NCI-H526 (cell line): ENCODE data around the gene HOPX.
"Not testable (repeated sequence)": the region's sequence is repeated elsewhere in the genome, so short reads cannot be mapped to it uniquely, and the experiment has no call there.

ENCODE experiments used
- DNase-seq, 2 experiments: peaks; one replicate each; lab custom pipeline; 2025; lab: John Stamatoyannopoulos, UW

HOPX gene

DNA sequence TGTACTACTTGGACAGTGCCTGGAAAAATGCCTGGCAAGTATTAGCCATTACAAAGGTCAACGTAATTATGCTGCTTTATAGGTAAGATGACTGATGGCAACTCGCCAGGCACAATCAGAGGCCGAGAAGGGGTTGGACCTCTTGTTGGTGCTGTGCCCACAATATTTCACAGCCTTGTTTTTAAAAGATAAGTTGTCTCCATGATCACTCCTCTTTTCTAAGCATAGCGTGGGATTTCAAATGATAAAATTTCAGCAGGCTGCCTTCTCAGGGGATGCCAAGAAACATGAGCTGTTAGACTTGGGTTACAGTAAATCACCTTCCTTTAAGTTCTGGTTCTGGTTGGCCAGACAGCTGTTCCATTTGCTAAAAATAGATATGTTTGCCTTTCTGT lies 26.9 kb downstream of the HOPX start:
- DNase-seq = no peak

DNA sequence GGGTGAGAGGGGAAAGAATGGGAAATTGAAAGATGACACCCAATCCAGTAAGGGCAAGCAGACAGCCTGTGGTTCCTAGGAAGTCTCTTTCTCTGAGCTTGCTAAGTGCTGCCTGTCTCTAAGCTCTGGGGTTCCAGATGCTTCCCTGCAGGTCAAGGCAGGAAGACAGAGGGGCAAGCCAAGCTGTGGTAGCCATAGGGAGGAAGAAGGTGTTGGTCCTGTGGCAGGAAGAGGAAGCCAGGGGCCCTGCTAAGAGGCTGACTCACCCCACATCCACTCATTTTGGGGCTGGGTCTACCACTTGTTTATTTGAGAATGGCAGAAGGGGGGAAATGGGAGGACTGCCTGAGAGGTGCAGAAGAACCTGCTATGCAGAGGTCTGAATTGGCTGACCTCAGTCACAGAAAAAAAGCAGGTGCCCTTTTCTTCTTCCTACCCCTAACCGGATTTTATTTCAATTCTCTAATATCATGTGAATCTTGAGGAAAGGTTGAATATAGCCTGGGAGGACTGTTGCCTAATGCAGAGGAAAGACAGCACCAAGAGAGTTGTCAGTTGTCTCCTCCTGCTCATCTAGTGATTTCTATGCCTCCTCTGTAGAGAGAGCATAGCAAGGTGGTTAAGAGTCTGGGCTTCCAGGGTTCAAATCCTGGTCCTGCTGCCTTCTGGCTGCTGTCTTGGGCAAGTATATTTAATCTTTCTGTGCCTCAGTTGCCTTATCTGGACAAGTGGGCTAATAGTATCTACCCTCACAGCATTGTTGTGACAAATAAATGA lies 27.4 kb downstream of the HOPX start:
- DNase-seq = no peak

DNA sequence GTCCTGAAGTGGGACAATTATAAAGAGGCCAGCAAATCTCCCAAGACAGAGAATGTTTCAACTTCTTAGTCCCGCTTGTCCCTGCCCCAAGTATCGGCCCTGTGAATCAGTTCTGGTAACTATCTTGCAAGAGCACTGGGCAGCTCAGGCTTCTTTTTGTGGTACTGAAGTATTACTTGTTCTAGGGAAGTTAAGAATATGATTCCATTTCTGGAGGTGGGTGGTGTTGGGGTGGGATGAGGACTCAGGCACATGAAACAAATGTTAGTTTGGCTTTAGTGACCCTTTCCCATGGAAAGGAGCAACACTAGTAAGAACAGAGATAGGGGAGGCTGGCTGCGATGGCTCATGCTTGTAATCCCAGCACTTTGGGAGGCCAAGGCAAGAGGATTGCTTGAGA lies 28.9 kb downstream of the HOPX start:
- DNase-seq = no peak

DNA sequence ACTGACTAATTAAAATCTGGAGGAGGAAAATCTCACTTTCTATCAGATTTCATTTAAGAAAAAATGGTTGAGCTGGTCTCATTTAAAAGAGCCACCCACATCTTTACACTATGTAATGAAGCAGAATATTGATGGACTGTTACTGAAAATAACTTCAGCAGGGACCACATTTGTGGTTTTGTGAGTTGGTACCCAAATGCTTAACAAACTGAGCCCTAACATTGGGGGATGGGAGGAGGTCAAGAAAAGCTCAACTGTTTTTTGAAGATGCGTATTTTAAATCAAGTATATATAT lies 30.1 kb downstream of the HOPX start:
- DNase-seq = no peak

DNA sequence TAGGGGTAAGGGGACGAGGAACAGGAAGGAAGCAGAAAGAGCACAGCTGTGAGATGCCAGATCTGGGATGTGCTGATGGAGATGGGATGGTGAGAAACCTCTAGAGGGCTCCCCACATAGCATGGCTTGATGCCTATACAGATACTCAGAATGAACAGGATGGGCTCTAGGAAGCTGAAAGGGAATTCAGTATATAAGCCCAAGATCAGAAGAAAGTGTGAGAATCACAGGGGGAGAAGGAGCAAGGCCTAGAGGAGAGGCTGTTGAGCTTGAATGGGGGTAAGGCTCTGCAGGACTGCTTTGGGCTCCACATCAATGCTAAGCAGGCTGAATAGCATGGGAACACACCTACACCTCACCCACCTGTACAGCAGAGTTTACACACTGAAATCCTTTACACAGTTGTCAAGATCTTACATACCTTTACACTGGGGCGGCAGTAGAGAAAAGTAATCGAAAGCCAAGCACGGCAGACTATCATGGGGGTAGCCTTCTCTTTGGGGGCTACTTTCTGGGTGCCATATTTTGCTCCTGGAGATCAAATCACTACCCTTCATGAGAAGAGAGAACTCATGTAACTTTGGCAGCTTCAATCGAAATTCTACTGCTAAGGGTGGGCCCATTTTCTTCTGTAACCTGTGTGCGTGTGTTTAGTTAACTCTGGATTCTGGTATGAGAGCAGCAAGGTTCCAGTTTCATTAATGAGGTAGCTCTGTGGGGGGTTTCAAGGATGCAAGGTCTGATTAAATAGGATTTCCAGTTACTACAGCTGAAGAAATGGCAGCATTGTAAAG lies 30.6 kb downstream of the HOPX start:
- no peak for DNase-seq

DNA sequence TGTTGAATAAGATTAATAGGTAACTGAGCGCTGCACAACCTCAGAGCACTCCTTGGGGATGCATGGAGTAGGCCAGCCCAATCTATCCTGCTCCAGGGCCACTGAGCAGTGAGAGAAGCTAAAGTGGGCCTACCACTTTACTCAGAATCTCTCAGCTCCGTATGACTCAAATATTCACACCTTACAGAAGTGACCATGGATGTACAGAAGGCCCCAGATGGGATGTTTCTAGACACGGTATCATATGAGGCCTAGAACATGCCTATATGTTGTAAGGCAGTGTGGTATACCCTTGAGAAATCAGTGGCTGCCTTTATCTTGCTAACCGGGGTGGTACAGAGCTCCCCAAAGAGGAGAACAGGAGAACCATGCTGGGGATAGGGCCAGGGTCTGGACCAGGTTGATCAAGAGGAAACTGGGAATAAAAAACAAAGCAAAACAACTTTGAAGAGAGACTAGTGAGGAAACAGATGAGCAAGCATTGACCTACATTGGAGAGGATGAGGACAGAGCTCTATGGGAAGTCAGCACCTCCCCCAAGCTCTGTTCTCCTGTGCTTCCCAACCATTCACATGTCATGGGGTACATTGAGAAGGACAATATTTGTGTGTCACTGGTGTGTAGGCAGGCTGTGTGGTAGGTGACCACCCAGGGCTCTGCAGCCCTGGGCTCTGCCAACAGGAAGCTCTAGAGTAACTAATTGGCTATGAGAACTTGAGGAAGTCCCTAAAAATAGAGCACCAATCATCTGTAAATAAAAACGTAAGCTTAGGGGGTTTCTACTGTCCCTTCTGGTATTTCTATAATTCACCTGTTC lies 31.4 kb downstream of the HOPX start:
- no peak for DNase-seq

DNA sequence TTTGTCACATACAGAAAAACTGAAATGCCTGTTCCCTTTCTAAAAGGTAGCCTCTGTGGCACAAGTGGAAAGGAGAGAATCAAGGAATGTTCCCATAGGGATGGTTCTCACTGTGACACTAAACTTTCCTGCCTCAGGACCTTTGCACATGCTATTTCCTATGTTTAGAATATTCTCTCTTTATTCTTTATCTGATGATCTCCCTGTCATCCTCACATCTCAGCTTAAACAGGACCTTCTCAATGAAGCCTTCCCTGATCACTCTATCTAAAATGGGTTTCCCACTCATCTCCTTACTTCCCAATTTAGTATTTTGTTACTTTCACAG lies 32.3 kb downstream of the HOPX start:
- no peak for DNase-seq

DNA sequence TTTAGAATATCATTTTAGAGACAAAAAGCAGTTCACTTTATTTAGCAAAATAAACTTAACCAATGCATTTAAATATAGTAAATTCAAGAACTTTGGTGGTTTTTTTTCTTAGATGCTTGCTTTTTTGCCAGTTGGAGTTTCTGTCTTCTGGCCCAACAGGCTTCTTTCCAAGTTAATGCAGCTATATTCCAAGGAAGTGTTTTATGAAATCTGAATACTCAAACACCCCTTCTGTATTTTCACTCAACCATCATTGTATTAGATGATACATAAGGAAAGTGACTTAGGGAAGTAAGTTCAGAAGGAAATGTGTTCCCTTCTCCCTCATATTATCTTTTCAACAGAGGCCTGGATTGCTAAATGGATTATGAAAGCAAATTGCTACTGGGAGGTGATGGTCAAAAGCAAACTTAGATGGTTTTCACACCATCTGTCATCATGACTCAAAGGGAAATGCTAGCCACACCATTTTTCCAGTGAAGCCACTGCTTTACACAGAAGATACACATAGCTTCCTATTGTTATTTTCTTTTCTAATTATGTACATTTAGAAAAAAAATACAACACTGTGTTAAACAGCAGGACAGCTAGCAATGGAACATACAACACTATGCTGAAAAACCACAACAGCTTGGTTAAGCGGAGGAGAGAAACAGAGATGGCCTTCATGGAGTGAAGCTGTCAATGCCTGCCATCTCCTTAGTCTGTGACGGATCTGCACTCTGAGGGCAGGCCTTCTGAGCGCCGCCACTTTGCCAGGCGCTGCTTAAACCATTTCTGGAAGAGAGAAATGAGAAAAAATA lies 32.9 kb downstream of the HOPX start:
- no peak for DNase-seq

DNA sequence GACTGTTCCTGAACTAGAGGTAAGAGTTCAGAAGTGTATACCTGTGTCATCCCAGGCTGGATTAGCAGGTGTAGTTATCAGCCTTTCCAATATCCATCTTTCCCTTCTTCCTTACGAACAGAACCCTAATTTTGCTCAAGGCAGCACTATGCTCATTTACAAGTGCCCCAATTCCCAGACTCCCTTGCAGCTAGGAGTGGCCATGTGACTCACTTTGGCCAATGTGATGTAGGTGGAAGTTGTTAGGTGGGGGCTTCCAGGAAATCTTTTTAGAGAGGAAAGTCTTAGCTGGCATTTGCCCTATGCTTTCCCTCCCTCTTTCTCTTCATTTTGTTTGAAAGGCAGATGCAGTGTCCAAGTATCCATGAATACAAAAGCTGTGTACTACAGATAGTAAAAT lies 34.8 kb downstream of the HOPX start:
- no peak for DNase-seq

DNA sequence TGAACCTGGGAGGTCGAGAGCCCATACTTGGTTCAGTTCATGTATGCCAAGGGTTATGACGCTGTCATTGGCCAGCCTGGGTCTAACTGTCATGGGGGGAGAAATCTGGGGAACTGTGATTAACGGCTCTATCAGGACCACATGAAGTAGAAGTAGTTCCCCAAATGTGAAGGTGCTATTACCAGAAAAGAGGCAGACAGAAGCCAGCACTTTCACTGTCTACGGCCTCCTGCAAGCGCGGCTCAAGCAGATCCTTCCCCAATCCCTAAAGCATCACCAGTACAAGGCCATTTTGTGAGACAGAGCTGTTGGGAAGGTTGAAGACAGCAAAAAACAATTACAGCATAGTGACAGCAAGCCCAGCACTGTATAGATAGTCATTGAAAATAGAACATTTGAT lies 37.5 kb downstream of the HOPX start:
- no peak for DNase-seq

DNA sequence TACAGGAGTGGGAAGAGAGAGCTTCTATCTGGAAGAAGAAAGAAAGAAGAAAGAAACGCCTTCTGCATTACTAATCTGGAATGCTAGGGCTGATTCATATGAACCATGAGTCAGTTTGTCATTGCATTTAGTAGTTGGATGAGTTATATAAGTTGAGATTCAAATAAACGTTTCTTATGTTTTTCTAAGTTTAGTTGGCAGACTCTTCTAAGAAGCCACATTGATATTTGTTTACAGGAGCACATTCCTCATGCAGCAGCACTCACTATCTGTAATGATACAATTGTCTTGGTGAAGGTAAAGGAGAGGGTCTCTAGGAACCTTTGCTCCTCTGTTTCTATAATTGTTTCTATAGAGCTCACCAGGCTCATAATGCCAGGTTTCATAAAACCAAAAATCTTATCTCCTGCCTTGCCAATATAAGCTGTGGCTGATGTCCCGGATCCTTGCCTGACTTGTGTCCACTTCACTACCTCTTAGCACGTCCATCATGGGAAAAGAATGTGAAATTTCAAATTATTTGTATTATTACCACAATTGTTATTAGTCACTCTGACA lies 39.5 kb downstream of the HOPX start:
- no peak for DNase-seq

DNA sequence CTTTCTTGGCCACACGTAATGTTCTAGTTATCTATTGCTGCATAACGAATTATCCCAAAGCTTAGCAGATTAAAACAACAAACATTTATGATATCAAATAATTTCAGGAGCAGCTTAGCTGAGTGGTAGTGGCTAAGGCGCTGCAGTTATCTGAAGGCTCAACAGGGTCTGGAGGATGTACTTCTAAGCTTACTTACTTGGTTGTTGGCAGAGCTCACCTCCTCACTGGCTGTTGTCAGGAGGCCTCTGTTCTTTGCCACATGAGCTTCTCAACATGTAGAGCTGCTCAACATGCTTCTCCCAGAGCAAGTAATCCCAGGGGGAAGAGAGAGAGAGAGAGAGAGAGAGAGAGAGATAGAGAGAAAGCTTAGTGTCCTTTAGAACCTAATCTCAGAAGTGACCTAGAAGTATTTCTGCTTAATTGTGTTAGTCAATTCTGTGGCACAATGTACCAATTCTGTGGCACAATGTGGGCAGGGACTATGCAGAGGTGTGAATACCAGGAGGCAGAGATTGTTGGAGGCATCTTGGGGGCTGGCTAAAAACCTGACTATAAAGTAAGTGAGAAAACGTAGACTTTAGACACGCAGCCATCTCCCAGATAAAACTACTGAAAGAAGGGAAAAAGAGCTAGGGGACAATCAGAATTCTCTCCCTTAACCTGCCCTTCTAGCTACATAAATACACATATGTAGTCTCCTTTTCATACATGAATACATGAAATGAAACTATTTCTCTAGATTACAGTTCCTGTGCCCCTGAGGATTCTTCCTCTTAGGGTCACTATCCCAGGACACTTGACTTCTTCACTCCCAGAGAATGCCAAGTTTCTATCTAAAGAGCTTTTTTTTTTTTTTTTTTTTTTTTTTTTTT lies 40.2 kb downstream of the HOPX start:
- DNase-seq = no peak

DNA sequence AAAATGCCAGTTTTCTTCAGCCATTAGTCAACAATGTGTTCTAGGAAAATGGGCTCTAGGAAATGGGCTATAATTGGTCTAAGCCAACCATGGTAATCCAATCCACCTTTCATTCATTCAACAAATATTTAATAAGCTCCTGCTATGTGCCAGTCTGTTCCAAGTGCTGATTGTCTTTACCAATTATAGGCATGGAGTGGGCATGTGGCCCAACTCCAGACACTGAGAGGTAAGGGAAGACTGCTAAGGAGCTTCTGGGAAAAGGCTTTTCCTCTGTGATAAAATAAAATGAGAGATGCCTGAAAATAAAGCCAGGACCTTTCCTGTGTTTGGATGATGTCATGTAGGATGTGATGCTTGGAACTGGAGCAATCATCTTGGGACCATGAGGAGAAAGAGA lies 43.3 kb downstream of the HOPX start:
- no peak for DNase-seq

DNA sequence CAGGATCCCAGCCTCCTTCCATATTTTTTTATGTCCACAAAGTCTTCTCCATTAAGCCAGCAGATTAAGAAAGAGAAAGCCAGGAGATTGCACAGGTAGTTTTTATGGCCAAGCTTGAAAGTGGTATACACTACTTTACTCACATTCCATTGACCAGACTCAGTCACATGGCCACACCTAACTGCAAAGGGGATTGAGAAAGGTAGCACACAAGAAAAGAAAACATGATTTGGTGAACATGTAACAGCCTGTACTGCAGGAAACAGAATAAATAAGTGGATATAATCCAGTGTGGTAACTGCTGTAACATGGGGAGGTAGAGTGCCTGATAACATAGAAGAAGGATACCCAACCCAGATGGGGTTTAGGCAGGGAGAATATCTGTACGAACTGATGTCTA lies 43.9 kb downstream of the HOPX start:
- DNase-seq = no peak

DNA sequence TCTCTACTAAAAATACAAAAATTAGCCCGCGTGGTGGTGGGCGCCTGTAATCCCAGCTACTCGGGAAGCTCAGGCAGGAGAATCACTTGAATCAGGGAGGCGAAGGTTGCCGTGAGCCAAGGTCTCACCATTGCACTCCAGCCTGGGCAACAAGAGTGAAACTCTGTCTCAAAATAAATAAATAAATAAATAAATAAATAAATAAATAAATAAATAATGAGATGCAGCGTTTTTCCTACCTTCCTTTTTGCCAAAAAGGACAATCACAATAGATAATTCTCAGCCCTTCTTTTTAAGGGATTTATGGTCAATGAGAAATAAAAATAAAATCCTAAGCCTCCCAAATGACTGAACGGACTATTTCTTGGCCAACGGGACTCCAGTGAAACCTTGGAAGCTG lies 46.1 kb downstream of the HOPX start:
- not testable (repeated sequence) for DNase-seq

DNA sequence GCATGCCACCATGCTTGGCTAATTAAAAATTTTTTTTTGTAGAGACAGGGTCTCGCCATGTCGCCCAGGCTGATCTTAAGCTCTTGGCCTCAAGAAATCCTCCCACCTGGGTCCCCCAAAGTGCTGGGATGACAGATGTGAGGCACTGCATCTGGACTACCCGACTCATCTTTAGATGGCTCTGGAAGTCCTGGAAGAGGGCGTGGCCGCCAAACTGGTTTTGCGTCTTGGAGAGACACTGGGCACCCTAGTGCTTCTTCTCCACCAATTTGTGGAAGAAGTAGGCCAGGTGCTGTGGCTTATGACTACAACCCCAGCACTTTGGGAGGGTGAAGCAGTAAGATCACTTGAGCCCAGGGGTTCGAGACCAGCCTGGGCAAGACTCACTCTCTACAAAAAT lies 47.6 kb downstream of the HOPX start:
- DNase-seq = no peak

DNA sequence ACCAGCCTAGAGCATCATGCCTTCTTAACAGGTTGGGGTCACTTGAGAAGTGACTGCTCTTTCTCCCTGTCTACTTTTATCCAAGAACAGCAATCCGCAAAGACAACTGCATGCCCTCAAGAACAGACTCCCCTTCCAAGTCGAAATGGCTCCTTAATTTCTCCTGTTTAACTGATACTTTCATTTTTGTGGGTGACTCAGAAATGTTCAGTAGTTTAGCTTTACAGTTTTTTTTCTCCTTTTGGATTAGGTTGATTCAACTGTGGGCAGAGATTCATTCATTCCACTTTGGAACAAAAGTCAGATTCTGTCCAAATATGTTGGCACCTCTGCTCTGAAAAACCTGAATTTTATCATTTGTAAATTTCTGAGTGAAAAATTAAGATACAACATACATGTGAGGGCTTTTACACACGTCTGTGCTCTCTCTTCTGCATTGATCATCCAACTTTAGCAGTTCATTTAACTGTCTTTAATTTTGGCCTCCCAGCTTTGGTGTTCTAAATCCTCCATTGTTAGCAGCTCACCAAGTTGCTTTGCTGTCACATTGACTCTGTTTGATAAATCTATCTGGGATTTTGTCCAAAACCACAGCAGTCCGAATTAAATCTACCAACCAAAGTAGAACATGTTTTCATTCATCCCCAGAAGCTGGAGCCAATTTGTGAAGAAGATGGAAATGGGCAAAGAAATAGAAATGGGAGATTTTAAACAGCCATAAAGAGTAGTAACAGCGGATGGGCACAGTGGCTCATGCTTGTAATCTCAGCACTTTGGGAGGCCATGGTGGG lies 50.0 kb downstream of the HOPX start:
- no peak for DNase-seq

DNA sequence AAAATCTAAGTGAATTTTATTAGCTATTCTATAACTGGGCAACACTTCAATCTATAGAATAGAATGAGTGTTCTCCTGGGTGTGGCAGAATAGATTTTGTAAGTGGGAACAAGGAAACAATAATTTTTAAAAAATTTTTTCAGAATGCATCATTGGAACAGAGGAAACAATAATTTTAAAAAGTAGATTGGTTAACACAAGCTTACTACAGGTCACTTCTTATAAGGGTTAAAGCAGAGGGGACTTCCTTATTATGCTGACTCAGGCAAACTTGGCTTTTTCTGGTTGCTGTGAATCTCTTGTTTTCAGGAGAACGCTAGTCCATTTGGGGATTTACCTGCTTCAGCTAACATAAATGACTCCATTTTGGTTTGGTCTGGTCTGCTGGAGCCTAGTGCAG lies 52.5 kb downstream of the HOPX start:
- DNase-seq = no peak

DNA sequence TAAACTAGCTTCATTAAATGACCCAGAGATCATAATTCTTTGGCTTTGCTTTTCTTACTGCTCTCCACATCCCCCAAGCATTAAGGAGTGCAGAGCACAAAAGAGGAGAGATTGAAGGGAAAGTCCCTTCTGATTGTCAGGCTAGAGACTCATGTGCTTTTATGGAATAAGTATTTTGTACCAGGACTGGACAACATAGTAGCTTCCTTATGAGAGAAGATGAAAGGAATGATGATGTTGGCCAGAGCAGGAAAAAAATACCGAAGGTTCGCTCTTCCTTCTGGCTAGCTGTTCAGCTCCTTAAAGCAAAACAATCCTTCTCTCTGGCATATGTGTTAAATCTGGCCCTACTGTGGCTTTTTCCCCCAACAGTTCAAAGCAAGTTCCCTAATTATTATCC lies 53.1 kb downstream of the HOPX start:
- no peak for DNase-seq

DNA sequence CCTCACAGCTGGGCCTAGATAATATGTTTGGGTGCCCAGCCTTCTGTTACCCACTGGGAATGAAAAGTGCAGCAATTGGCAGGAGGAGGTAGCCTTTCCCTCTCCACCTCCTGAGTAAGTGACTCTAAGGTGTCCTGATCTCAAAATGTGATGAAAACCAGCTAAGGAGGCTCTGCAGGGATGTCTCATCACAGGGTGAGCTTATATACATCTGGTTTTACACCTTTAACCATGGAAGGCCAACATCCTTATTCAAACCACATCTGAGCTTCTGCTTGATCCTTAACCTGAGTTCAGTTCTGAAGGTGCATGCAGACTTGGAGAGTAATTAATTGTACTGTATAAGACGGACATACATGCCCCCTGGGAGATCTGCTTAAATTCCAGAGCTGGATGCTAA lies 53.7 kb downstream of the HOPX start:
- no peak for DNase-seq
